IPS DF 6.9 (cell line): ENCODE measurements around the gene GTF2A1L.
"Not testable (repeated sequence)": the region's sequence is repeated elsewhere in the genome, so short reads cannot be mapped to it uniquely, and the experiment has no call there.

ENCODE experiments used
- DNase-seq: peaks from one replicate; pipeline ENCODE4 v3.0.0-alpha.2; 2013; ENCODE audit warnings: low read depth, low spot score
- H3K27ac ChIP-seq: one replicate; pipeline ENCODE4 v1.5.1; 2013; ENCODE audit warnings: low read length, control low read depth
- H3K27me3 ChIP-seq: 2 replicates; pipeline ENCODE4 v1.6.1; 2013; ENCODE audit warnings: mild to moderate bottlenecking, low read length; ENCODE audit not compliant: control insufficient read depth, insufficient read depth
- H3K36me3 ChIP-seq: 2 replicates; pipeline ENCODE4 v1.6.1; 2013; ENCODE audit warnings: low read length; ENCODE audit not compliant: control insufficient read depth, insufficient read depth
- H3K4me1 ChIP-seq: 2 replicates; pipeline ENCODE4 v1.6.1; 2013; ENCODE audit warnings: low read length; ENCODE audit not compliant: control insufficient read depth, insufficient read depth
- H3K4me3 ChIP-seq: 2 replicates; pipeline ENCODE4 v1.5.1; 2013; ENCODE audit warnings: mild to moderate bottlenecking, low read length
- H3K9me3 ChIP-seq: 2 replicates; pipeline ENCODE4 v1.6.1; 2013; ENCODE audit warnings: low read length, inconsistent platforms; ENCODE audit not compliant: control insufficient read depth, insufficient read depth
- WGBS: extraction: QIAGEN DNeasy Blood & Tissue Kit; methylation state at CpG from one replicate; pipeline ENCODE4 v1.1.7; 2013; ENCODE audit warnings: mixed read lengths, missing lambda C conversion rate; ENCODE audit not compliant: insufficient read length, insufficient coverage; 5-methylcytosine and 5-hydroxymethylcytosine counted together

GTF2A1L gene

DNA sequence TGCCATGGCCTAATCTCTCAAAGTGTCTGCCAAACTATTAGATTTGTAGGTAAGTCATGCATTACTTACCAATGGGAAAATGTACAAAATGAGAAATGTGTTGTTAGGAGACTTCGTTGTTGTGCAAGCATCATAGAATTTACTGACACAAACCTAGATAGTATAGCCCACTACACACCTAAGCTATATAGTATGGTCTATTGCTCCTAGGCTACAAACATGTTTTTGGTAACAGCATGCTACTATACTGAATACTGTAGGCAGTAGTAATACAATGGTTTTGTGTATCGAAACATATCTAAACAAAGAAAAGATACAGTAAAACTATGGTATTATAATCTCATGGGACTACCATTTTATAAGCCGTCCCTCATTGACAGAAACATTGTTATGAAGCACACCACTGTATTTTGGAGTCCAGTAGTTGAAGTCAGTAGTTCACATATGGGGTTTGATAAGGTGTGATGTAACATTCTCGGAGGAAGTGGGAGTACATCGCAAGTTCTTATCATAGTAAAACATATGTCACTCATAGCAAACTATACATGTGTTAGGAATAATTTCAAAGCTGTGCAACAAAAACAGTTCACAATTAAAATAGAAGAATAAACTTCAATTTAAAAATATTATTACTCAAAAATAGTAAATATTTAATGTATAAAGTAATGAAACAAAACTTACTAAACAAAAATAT is 12.0 kb upstream of the GTF2A1L start:
- Histone ChIP-seq H3K4me1 (no peaks in the 10 kb centered on the region), H3K4me3 (no peak overlapping the region), H3K9me3 (no peaks in the 10 kb centered on the region), H3K36me3 (no peaks in the 10 kb centered on the region), H3K27ac (no peak overlapping the region), H3K27me3 (no peaks in the 10 kb centered on the region)
- DNase-seq: no peak
- no CpG with 5 or more reads among the region's 5 CpGs for WGBS

GRCh38 chr2:48607307-48608014 is 10.2 kb upstream of the GTF2A1L start:
- no CpG with 5 or more reads among the region's 10 CpGs for WGBS
- no peaks in the 10 kb centered on the region for H3K27me3 ChIP-seq
- no peaks in the 10 kb centered on the region for H3K4me1 ChIP-seq
- H3K9me3 ChIP-seq: no peaks in the 10 kb centered on the region
- H3K36me3 ChIP-seq: no peaks in the 10 kb centered on the region
- H3K27ac ChIP-seq: no peak overlapping the region
- DNase-seq: no peak
- no peak overlapping the region for H3K4me3 ChIP-seq

GRCh38 chr2:48613211-48613610 is 4.4 kb upstream of the GTF2A1L start:
- H3K27me3 ChIP-seq: no peaks in the 10 kb centered on the region
- WGBS: no CpG with 5 or more reads among the region's 2 CpGs
- no peaks in the 10 kb centered on the region for H3K9me3 ChIP-seq
- H3K27ac ChIP-seq: no peak overlapping the region
- no peaks in the 10 kb centered on the region for H3K4me1 ChIP-seq
- DNase-seq: no peak
- H3K36me3 ChIP-seq: no peaks in the 10 kb centered on the region
- H3K4me3 ChIP-seq: no peak overlapping the region

GRCh38 chr2:48614581-48614980 is 3.1 kb upstream of the GTF2A1L start:
- not testable (repeated sequence) for H3K27ac ChIP-seq, H3K9me3 ChIP-seq
- no CpG with 5 or more reads among the region's 35 CpGs for WGBS

DNA sequence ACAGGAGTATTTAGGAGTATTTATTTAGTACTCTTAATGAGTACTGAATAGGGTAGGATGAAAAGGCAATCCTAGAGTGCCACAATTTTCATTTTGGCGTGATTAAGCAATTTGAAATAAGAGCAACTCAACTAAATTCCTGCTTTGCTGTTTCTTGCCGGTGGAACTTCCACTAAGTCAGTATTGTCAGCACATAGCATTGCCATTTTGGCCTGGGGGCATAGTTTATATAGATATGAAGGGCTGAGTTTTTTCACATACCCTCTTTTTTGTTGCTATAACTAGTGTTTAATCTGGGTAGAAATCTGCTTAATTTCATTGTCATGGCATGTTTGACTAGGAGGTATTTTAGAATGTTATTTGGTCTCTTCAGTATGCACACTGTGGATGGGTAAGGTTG is 1.9 kb downstream of the GTF2A1L start:
- Histone ChIP-seq H3K4me1 (no peaks in the 10 kb centered on the region), H3K9me3 (no peaks in the 10 kb centered on the region), H3K4me3 (no peak overlapping the region), H3K27me3 (no peaks in the 10 kb centered on the region), H3K36me3 (no peaks in the 10 kb centered on the region), H3K27ac (no peak overlapping the region)
- WGBS: no CpG with 5 or more reads among the region's 2 CpGs
- DNase-seq: no peak

More at GRCh38 chr2:48614581-48614980, 3.1 kb upstream of the GTF2A1L start:
- not testable (repeated sequence) for H3K27me3 ChIP-seq, H3K4me1 ChIP-seq, H3K4me3 ChIP-seq, DNase-seq, H3K36me3 ChIP-seq

- Histone ChIP-seq H3K4me1 (no peaks in the 10 kb centered on the region), H3K27me3 (no peaks in the 10 kb centered on the region), H3K9me3 (no peaks in the 10 kb centered on the region), H3K27ac (no peak overlapping the region), H3K4me3 (no peak overlapping the region), H3K36me3 (no peaks in the 10 kb centered on the region)
- no peak for DNase-seq
- no CpG with 5 or more reads among the region's 7 CpGs for WGBS
Measured at GRCh38 chr2:48620604-48621003, 2.9 kb downstream of the GTF2A1L start.

- not testable (repeated sequence) for H3K4me3 ChIP-seq, H3K9me3 ChIP-seq, DNase-seq, H3K4me1 ChIP-seq, H3K27ac ChIP-seq, H3K36me3 ChIP-seq, H3K27me3 ChIP-seq
- whole genome bisulfite sequencing: no CpG with 5 or more reads among the region's 5 CpGs
Measured at GRCh38 chr2:48622691-48623090, 5.0 kb downstream of the GTF2A1L start.

- no peaks in the 10 kb centered on the region for H3K36me3 ChIP-seq
- no peak for DNase-seq
- H3K27me3 ChIP-seq: no peaks in the 10 kb centered on the region
- H3K27ac ChIP-seq: no peak overlapping the region
- WGBS: 100% methylated on average over 1 of the region's 2 CpGs
- H3K9me3 ChIP-seq: no peaks in the 10 kb centered on the region
- H3K4me1 ChIP-seq: no peaks in the 10 kb centered on the region
- H3K4me3 ChIP-seq: no peak overlapping the region
Measured at GRCh38 chr2:48624696-48625095, 7.0 kb downstream of the GTF2A1L start.

- no peaks in the 10 kb centered on the region for H3K9me3 ChIP-seq
- no peak overlapping the region for H3K4me3 ChIP-seq
- no peaks in the 10 kb centered on the region for H3K27me3 ChIP-seq
- no peaks in the 10 kb centered on the region for H3K36me3 ChIP-seq
- DNase-seq: no peak
- no peak overlapping the region for H3K27ac ChIP-seq
- H3K4me1 ChIP-seq: no peaks in the 10 kb centered on the region
Measured at GRCh38 chr2:48626047-48626446, 8.4 kb downstream of the GTF2A1L start.

DNA sequence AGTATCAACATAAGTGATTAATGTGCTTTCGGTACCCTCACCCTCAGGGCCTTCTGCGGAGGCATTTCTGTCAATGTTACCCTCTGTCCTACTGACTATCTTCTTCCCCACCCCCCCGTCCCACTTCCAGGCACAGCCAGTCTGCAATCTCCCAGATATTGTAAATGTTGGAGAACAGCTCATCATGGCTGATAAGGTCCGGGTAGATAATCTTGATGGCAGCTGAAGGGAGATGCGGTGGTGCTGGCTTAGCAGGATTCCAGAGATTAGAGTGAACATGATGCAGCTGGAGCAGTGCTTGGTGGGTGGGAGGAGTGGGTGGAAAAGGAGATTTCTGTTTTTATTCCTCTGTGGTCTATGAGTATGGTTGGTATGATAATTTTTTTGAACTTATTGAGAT is 15.5 kb downstream of the GTF2A1L start:
- Histone ChIP-seq H3K27me3 (no peaks in the 10 kb centered on the region), H3K4me1 (no peaks in the 10 kb centered on the region), H3K9me3 (no peaks in the 10 kb centered on the region; the same call in 1 of the 2 replicates), H3K36me3 (no peaks in the 10 kb centered on the region), H3K27ac (no peak overlapping the region), H3K4me3 (no peak overlapping the region)
- no CpG with 5 or more reads among the region's 5 CpGs for WGBS
- no peak for DNase-seq

- Histone ChIP-seq H3K27ac (no peak overlapping the region), H3K9me3 (no peaks in the 10 kb centered on the region; the same call in 1 of the 2 replicates), H3K4me1 (no peaks in the 10 kb centered on the region), H3K36me3 (no peaks in the 10 kb centered on the region), H3K27me3 (no peaks in the 10 kb centered on the region), H3K4me3 (no peak overlapping the region)
- no CpG with 5 or more reads among the region's 2 CpGs for WGBS
- DNase-seq: no peak
Measured at GRCh38 chr2:48635786-48636185, 18.1 kb downstream of the GTF2A1L start.
